H7 (cell line): ENCODE data around the gene TRIM2. TPM values are rescaled to one million over a fixed set of nuclear protein-coding genes. Genes with fewer than 3 reads are reported as not detected.

ENCODE experiments used
- DNase-seq: peaks from one replicate; pipeline ENCODE4 v3.0.0; 2012
- H3K27me3 ChIP-seq: 2 replicates; pipeline ENCODE4 v1.6.0; 2011; ENCODE audit warnings: mild to moderate bottlenecking, low read length; ENCODE audit not compliant: control insufficient read depth, insufficient read depth
- H3K36me3 ChIP-seq: replicated peaks from 2 replicates; pipeline ENCODE4 v1.5.1; 2011; ENCODE audit warnings: low read length; ENCODE audit not compliant: control insufficient read depth, insufficient read depth
- H3K4me3 ChIP-seq: 2 replicates; pipeline ENCODE4 v1.5.1; 2011; ENCODE audit warnings: low read depth, mild to moderate bottlenecking, control low read depth, low read length, moderate library complexity; ENCODE audit not compliant: insufficient read depth
- total RNA-seq: library from RNA; depleted of rRNA; stranded (reverse); fragments of >200 nt; shearing (Covaris generic); gene quantifications from 2 replicates; pipeline ENCODE4 v1.2.3, GENCODE V29; 2014

TRIM2 gene
- total RNA-seq, 1 experiment from 2014 or later, result 49.2 TPM

DNA sequence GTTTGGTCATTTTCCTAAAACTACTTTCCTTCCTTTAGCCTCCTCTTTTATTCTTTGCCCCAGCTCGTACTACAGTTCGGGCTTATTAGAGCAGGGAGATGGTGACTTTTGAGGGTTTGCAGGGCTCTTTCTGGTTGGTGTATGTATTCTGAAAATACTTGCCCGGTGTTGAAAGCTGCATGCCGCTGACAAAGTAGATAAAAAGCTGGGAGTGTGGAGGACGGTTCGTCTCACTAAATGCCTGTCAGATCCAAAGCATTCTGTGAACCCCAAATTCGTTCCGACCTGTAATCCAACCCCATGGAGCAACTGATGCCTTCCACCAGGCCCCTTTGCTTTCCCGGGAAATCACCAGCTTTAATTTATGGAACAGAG lies 19.2 kb downstream of the TRIM2 start:
- Histone ChIP-seq H3K27me3 (peaks cover 14% of the 10 kb centered on the region), H3K36me3 (no peaks in the 10 kb centered on the region), H3K4me3 (peak overlapping the region; percentile 59)
- no peak for DNase-seq

DNA sequence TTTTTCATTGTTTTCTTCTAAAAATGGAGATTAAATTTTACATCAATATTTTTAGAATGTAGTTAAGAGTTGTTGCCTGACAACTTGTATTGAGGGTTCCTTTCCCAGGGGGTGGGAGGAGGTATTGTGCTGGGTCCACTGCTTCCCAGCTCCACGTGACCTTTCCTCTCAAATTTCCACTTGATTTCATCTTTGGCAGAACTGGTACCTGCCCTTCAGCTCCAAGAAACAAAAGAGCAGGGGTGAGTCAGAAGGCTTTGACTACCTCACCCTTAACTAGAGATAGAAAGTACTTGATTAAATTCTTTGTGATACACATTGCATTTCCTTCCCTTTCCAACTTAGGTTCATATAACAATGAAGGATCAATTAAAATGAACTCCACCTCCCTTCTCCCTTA lies 19.7 kb downstream of the TRIM2 start:
- H3K27me3 ChIP-seq, result peaks cover 14% of the 10 kb centered on the region
- H3K36me3 ChIP-seq, result no peaks in the 10 kb centered on the region
- no peak for DNase-seq
- H3K4me3 ChIP-seq, result no peak overlapping the region

DNA sequence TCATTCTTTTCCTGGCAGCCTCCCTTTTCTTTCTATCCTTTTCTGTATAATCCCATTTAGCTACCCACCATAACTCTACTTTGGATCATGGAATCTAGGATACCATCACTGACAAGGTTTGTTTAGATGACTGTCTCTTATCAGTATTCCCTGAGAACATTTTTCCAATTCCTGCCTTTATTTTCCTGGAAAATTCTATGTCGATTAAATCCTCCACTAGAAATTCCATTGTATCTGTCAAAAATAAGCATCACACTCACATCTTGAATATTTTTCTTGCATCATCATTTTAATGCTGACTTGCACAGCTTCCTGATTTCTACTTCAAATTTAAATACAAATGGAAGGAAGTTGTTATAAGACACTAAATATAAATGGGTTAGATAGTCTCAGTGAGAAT lies 20.2 kb downstream of the TRIM2 start:
- Histone ChIP-seq H3K27me3 (peaks cover 14% of the 10 kb centered on the region), H3K36me3 (no peaks in the 10 kb centered on the region), H3K4me3 (no peak overlapping the region)
- DNase-seq, result no peak

DNA sequence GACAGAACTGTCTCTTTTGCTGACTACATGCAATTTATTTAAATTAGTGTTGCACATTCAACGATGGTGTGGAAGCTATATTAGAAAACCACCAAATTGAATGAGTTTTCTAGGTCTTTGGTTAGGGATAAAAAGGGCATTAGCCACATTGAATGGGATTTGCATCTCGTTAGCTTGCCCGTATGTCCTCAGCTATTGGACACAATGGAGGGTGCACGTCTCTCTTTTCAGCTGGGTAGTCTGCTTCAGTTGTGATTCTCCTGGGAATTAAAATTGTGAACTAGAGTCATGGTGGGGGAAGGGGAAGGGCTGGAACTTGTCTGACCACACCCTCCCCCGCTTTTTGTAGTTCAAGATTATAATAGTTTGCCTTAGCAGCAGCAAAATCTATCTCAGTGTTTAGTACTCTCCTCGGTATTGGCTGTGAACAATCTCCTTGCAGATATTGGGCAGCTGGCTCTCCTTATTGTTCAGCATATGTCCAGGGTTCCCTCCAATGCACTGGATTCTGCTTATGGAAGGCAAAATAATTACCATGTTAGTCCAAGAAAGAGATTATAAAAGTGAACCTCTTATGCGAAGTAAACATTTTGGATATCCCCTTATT lies 23.3 kb downstream of the TRIM2 start:
- no peaks in the 10 kb centered on the region for H3K36me3 ChIP-seq
- H3K4me3 ChIP-seq, result no peak overlapping the region
- no peak for DNase-seq
- peaks cover 11% of the 10 kb centered on the region for H3K27me3 ChIP-seq

DNA sequence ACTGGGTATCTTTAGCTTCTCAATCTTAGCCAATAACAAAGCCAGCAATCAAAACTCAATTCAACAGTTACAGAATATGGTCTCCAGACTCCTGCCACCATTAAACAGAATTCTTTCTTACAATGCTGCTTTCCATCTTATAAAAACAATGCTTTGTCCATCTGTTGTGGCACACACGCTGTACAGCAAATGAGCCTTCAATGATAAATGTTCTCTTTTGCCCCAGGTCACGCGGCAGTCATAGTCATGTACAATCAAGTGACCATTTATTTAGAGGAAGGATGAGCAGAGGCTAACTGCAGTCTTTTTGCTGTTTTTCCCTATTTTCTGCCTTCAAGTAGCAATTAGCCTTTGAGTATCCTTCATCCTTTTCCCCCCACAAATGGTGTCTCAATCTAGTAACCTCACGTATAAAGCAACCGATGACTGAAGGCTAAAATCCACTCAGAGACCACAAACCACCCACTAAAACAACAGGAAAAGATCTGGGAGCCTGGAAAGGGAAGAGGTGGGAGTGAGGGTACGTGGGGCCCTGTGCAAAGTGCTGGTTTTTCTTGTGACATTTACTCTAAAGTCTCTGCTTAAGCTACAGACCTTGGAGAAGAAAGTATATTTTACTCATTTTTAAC lies 24.4 kb downstream of the TRIM2 start:
- H3K27me3 ChIP-seq, result peaks cover 4% of the 10 kb centered on the region
- H3K36me3 ChIP-seq, result no peaks in the 10 kb centered on the region
- DNase-seq, result no peak
- H3K4me3 ChIP-seq, result no peak overlapping the region

DNA sequence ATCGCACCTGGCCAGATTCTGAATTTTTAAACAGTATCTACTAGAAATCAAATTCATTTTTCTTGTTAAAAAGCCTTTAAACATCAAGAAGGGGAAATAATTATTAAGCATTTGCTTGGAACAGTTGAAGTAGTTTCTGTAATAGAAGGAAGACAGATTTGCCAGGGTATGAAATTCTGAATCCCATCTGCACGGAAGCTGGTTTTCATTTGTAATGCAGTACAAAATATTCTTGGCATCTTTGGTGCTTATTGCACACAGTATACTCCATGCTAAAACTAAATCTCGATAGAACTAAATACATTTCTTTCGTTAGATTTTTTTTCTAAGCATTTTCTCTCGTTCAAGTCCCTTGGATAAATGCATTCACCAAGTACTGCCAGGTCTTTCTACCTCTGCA lies 25.3 kb downstream of the TRIM2 start:
- Histone ChIP-seq H3K27me3 (no peaks in the 10 kb centered on the region), H3K36me3 (no peaks in the 10 kb centered on the region), H3K4me3 (no peak overlapping the region)
- DNase-seq, result no peak

DNA sequence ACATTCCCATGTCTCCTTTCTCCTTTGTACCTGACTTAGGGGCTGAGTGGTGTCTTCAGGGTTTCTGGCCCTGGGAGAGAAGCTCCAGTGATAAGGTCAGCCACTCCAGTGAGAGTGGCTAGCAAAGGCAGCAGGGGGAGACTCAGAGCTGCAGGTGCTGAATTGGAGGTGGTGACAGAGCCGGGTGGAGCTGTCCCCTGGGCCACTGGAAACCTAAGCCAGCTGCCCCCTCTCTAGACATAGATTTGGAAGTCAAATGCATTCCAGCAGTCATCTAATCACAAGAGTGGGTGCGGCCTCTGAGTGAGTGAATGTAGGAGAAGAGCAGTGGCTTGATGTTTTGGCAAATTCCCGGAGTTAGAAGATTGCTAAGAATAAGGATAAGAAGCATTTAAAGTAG lies 28.5 kb downstream of the TRIM2 start:
- peak; percentile 71 for DNase-seq
- no peak overlapping the region for H3K4me3 ChIP-seq
- no peaks in the 10 kb centered on the region for H3K36me3 ChIP-seq
- no peaks in the 10 kb centered on the region for H3K27me3 ChIP-seq

DNA sequence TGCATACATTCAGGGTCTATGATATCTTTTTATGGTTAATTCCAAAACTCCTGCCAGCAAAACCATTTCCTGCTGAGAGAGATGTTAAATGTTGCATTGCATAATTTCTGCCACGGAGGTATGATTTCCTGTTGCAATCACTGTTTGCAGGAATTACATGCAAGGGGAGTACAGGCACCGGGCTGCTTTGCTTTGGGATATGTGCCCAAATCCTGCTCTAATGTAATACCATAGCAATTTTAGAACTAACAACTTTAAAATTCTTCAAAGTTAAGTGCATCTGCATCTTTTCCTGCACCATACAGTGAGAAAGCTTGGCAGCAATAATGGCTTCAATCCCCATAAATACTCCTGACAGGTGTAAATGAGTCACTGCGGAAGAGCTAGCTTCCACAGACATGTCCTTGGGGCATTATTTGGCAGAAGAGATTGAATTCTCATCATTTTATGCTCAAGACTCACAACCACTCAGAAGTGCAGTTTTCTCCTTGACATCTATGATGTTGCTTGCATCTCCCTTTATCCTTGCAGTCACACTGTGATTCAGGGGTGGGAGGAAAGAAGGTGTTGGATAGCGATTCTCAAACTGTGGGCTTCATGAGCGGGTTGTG lies 29.6 kb downstream of the TRIM2 start:
- Histone ChIP-seq H3K36me3 (no peaks in the 10 kb centered on the region), H3K4me3 (no peak overlapping the region), H3K27me3 (no peaks in the 10 kb centered on the region)
- no peak for DNase-seq

DNA sequence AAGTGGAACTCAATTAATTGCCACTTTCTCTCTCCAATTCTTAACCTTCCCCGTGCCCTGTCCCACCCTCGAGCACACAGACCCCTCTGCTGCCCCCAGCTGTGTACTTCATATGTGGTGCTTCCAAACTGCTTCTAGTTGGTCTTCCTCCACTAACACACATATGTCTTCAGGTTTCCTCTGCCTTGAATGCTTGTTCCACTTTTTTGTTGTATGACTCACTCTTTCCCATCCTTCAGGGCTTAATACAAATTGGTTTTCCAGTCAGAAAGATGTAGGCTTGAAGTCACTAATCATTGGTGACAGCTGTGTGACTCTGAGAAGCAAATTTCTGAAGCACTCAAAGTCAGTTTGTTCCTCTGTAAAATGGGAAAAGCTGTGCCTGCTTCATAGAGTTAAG lies 30.6 kb downstream of the TRIM2 start:
- DNase-seq, result no peak
- no peaks in the 10 kb centered on the region for H3K27me3 ChIP-seq
- no peaks in the 10 kb centered on the region for H3K36me3 ChIP-seq
- no peak overlapping the region for H3K4me3 ChIP-seq

DNA sequence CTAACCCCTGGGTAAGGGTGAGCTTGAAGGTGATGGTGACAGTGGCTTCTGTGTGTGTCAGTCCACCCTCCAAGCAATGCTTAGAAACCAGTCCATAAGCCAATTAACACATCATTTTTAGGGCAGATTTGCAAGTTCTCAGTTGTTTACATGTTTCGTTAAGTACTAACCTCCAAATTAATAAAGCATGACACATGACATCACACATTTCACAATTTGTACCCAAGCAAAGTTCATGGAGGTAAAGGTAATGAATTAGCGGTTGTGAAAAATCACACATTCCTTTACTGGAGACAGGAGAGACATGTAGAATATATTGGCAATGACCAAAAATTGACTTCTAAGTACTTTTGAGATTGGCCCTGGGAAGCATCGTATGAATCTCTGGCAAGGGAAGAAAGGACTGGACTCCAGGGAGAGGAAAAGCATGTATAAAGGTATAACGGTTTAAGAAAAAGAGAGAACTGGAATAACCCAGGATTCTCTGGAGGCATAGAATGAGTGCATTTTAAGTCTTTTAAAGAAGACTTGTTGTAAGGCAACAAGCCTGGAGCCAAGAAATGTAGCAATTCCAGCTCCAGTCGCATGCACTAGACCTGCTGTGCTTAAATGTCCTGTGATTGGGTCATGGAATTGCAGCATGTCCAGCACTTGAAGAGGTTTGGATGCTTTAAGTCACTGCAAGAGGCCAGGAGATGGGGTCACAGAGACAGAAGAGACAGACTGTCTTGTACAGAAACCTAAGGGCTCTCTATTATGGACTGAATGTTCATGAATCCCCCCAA lies 34.1 kb downstream of the TRIM2 start:
- H3K36me3 ChIP-seq, result no peaks in the 10 kb centered on the region
- H3K4me3 ChIP-seq, result no peak overlapping the region
- H3K27me3 ChIP-seq, result no peaks in the 10 kb centered on the region
- no peak for DNase-seq

DNA sequence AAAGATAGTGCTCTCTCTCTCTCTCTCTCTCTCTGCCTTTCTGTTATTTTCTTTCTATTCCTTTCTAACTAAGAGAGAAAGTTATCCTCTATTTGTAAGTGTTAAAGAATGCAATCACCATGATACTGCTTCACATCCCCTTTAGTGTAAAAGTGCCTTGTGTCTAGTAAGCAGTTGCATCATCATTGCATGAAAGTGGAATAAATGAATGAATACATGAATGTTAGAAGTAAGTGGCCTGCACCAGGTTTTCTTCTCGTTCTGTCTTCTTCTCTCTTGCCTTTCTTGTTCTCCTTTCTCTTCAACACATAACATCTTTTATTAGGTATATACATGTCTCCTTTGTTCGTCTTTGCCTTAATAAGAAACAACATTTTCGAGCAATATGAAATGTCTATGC lies 35.2 kb downstream of the TRIM2 start:
- DNase-seq, result no peak
- Histone ChIP-seq H3K36me3 (no peaks in the 10 kb centered on the region), H3K27me3 (no peaks in the 10 kb centered on the region), H3K4me3 (no peak overlapping the region)

DNA sequence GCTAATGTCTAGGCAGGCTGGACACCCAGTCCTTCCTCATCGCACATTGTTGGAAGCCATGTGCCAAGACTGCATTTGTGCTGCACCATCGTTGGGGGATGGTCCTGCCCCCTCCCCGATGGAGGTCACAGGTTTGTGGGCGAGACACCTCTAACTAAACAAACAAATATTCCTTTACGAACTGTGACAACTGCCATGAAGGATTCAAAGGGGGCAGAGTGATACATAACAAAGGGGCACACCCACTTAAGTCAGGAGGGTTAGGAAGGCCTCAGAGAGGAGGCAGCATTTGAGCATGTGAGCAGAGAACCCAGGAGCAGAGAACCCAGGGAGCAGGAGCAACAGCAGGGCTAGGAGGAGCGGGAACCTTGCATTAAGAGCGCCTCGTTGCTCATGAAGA lies 37.1 kb downstream of the TRIM2 start:
- DNase-seq, result peak; percentile 30

DNA sequence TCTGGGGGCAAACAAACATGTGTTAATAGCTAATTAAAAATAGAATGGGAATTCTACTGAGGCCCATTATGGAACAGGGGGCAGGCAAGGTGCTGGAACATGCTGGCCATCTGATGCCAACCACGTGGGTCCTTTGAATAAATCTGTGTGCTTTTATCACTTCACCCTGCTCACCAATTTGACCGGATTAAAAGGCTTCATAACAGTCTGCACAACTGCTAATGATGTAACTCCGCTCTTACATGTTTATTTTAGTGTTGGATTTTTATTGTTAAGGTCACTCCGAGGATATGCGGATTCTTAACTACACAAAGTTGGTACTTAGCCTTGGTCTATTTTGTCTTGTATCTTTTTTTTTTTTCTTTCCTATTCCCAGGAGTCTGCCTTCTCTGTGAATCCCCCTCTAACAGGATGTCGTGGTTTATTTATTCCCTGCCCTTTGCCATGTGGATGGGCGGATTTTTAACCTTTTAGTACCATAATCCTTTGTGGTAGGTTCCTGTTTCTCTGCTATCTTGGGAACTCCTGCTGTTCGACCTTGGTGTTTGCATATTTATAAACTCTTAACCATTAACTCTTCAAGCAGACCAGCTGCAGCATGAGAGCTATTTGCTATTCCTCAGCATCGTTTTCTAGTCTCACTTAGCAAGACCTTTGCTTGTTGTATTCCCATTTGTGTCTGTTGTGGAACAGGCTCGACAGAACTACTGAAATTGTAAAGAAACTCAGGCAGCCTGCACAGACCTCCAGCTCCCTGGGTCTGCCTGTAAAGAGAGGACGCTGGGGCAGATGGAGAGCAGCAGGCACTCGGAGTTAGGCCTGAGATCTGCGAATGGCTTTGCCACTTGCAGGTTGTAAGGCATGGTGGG lies 38.0 kb downstream of the TRIM2 start:
- peak; percentile 52 for DNase-seq
- no peak overlapping the region for H3K4me3 ChIP-seq
- H3K36me3 ChIP-seq, result no peaks in the 10 kb centered on the region
- H3K27me3 ChIP-seq, result no peaks in the 10 kb centered on the region

More for the DNA sequence above, 37.1 kb downstream of the TRIM2 start:
- no peak overlapping the region for H3K4me3 ChIP-seq
- no peaks in the 10 kb centered on the region for H3K36me3 ChIP-seq
- no peaks in the 10 kb centered on the region for H3K27me3 ChIP-seq

DNA sequence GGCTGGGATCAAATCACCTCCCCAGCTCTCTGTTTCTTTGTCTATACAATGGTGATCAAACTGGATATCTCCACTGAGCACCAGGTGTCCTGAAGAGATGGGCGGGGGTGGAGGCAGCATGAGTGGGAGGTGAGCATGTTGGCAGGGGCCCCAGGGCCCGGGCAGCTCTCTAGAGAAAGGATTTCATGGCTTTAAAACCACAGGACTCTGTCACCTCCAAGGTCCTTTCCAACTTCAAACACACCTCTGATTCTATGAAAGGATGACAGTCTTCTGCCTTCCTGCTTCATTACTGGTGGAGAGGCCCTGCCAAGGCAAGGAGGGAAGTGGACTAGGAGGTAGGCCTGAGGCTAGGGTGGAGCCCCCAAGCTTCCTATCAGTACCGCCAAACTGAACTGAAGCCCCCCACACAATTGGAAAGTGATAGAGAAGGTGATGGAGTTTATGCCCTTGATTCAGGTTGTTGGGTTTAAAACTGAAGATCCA lies 38.6 kb downstream of the TRIM2 start:
- no peak for DNase-seq
- no peak overlapping the region for H3K4me3 ChIP-seq

More for the DNA sequence above, 38.6 kb downstream of the TRIM2 start:
- Histone ChIP-seq H3K27me3 (no peaks in the 10 kb centered on the region), H3K36me3 (no peaks in the 10 kb centered on the region)
